Measurements from ENCODE around the gene PCP2. TPM values are rescaled to one million over a fixed set of nuclear protein-coding genes. Genes with fewer than 3 reads are reported as not detected.

Gene PCP2
- total and polyA plus RNA-seq, 2 experiments from 2014 or later = not detected

DNA sequence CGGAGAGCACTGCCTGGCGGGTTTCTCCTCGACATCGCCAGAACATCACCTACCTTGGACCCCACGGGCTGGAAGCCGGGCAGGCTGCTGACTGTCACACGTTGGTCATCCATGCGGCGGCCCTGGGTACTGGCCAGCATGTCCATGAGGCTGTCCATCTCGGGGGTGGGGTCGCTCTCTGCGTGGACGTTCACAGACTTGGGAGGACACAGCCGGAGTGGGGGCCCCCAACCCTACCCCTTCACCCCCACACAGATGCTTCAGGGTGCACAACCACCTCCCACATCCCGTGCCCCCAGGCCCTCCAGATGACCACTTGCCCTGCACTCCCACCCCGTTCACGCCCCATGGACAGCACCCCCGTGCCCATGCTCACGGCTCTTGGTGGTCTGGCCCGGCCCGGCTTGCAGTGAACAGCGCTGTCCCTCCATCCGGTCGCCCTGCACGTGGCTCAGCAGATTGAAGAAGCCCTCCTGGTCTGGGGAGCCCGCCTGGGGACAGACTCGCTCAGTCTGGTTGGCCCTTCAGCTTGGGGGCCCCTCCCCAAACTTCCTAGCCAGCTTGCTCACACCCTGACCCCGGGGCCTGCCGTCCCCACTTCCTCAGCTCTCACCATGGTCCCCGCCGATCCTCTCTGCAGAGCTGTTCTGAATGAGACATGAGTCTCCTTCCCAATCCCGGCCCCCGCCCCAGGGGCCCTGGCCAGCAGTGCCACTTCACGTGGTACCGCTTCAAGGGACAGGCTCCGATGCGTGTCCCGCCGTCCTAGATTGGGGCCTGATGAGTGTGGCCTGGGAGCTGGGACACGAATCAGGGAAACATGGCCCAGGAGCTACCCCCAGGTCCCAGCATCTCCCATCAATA lies 947 bp downstream of the PCP2 start:
- Histone ChIP-seq H3K4me1 (ENCODE audit: insufficient read depth) (peaks cover 14% of the 10 kb centered on the region), H3K36me3 (ENCODE audit: low read depth) (no peaks in the 10 kb centered on the region), H3F3A (ENCODE audit: insufficient read depth) (no peaks in the 10 kb centered on the region), H3K9me2 (ENCODE audit: insufficient read depth) (no peaks in the 10 kb centered on the region), H3K4me3 (no peak overlapping the region), H3K9ac (no peak overlapping the region), H4K20me1 (ENCODE audit: insufficient read depth) (no peaks in the 10 kb centered on the region), H3K27me3 (replicated peaks; ENCODE audit: insufficient read depth) (0 out of 2 replicates have a peak, but pooled peaks cover 3% of the 10 kb centered on the region), H3K4me2 (ENCODE audit: unreplicated experiment) (no peak overlapping the region), H3K27ac (no peak overlapping the region), H3K79me2 (ENCODE audit: insufficient read depth) (peaks cover 42% of the 10 kb centered on the region), H3K9me3 (ENCODE audit: low read depth) (no peaks in the 10 kb centered on the region), H2AFZ (no peak overlapping the region)
- no peak for DNase-seq
- WGBS, 2 experiments (ENCODE audit: low coverage in 1 of 2, low lambda C conversion rate in 2 of 2, missing lambda C conversion rate in 2 of 2) = 87 to 90% methylated on average over 28 to 40 of the region's 40 CpGs
- TF ChIP-seq EZH2 (IDR thresholded peaks at IDR 0.05; ENCODE audit: insufficient read depth, poor library complexity, severe bottlenecking) (no peak), EZH2phosphoT487 (IDR thresholded peaks at IDR 0.05; ENCODE audit: insufficient read depth, low read depth) (no peak)
- in situ Hi-C loops (cut with MboI) = no loop called here

DNA sequence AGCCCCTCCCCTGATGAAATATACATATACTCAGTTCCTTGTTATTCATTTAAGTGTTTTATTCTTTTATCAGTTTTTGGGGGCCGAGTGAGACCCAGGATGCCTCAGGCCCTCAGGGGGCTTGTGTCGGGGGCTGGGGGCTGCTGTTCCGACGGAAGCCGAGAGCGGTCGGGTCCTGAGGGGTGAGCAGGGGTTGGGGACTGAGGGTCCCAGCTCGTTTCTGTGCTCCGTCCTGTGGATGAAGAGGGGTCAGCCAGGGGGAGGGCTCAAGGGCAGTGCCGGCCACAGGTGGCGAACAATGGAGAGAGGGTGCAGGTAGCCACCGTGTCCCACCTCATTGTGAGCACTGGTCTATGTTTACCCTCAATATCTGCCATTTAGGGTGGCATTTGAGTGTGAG lies 1.9 kb downstream of the PCP2 start:
- in situ Hi-C loops (cut with MboI) = no loop called here
- Histone ChIP-seq H3K27ac (no peak overlapping the region), H2AFZ (no peak overlapping the region), H3K79me2 (ENCODE audit: insufficient read depth) (peaks cover 52% of the 10 kb centered on the region), H3K36me3 (ENCODE audit: low read depth) (no peaks in the 10 kb centered on the region), H3F3A (ENCODE audit: insufficient read depth) (no peaks in the 10 kb centered on the region), H3K9ac (no peak overlapping the region), H3K9me2 (ENCODE audit: insufficient read depth) (no peaks in the 10 kb centered on the region), H3K4me2 (ENCODE audit: unreplicated experiment) (no peak overlapping the region), H3K9me3 (ENCODE audit: low read depth) (no peaks in the 10 kb centered on the region), H4K20me1 (ENCODE audit: insufficient read depth) (no peaks in the 10 kb centered on the region), H3K4me3 (no peak overlapping the region), H3K27me3 (replicated peaks; ENCODE audit: insufficient read depth) (no peaks in the 10 kb centered on the region), H3K4me1 (ENCODE audit: insufficient read depth) (peaks cover 14% of the 10 kb centered on the region)
- 87 to 90% methylated on average over 8 to 12 of the region's 12 CpGs for WGBS, 2 experiments (ENCODE audit: low coverage in 1 of 2, low lambda C conversion rate in 2 of 2, missing lambda C conversion rate in 2 of 2)
- TF ChIP-seq EZH2phosphoT487 (IDR thresholded peaks at IDR 0.05; ENCODE audit: insufficient read depth, low read depth) = no peak
- TF ChIP-seq EZH2 (IDR thresholded peaks at IDR 0.05; ENCODE audit: insufficient read depth, poor library complexity, severe bottlenecking) = no peak
- no peak for DNase-seq

DNA sequence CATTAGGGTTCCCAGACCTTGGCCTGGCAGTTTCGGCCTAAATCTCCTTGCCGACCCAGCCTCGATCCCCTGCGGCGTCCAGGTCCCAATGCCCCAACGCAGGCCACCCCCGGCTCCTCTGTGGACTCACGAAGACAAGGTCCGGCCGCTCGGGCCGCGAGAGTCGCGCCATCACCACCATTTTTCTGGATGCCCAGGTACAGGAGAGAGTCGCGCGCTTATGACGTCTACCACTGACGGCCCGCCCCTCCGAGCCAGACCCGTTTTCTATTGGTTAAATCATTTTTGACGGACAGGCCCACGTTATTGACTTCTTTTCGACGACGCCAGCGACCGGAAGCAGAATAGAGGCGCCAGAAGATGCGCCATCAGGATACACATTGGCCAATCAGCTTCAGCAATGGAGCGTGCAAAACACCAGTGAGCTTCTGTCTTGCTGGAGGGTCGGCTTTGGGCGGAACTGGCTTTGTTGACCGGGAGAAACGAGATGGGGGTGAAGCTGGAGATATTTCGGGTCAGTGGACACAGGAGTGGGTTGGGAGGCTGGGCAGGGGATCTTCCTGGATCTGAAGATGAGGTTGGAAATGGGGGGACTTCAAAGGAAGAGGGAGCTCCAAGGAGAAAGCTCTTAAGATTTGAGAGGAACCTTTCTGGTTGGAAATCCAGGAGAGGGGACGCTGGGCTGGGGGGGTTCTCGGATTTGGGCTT lies 4.0 kb downstream of the PCP2 start, which contains the start of the genes PET100 and XAB2:
Gene PET100 (plus strand): TSS at position 447 of the 708 bp plus-strand sequence. CDS start 41 bp downstream, at position 488.
Gene XAB2 (minus strand): TSS at position 199 of the 708 bp plus-strand sequence. CDS start 18 bp downstream, at position 181.
- Histone ChIP-seq H3K9me3 (ENCODE audit: low read depth) (no peaks in the 10 kb centered on the region), H3K9ac (peak within 1 kb of the TSS; percentile 100), H4K20me1 (ENCODE audit: insufficient read depth) (no peaks in the 10 kb centered on the region), H3K27me3 (replicated peaks; ENCODE audit: insufficient read depth) (no peaks in the 10 kb centered on the region), H3K4me1 (ENCODE audit: insufficient read depth) (peaks cover 14% of the 10 kb centered on the region), H3K27ac (peak within 1 kb of the TSS; percentile 74), H2AFZ (peak within 1 kb of the TSS; percentile 80), H3K4me3 (peak within 1 kb of the TSS; percentile 96), H3F3A (ENCODE audit: insufficient read depth) (no peaks in the 10 kb centered on the region), H3K9me2 (ENCODE audit: insufficient read depth) (no peaks in the 10 kb centered on the region), H3K36me3 (ENCODE audit: low read depth) (no peaks in the 10 kb centered on the region), H3K79me2 (ENCODE audit: insufficient read depth) (peaks cover 70% of the 10 kb centered on the region), H3K4me2 (ENCODE audit: unreplicated experiment) (peak within 1 kb of the TSS; percentile 97)
- in situ Hi-C loops (cut with MboI) = no loop called here
- TF ChIP-seq EZH2phosphoT487 (IDR thresholded peaks at IDR 0.05; ENCODE audit: insufficient read depth, low read depth) (no peak), EZH2 (IDR thresholded peaks at IDR 0.05; ENCODE audit: insufficient read depth, poor library complexity, severe bottlenecking) (no peak)
- DNase-seq = peak; percentile 99
- WGBS, 2 experiments (ENCODE audit: low coverage in 1 of 2, low lambda C conversion rate in 2 of 2, missing lambda C conversion rate in 2 of 2) = 0 to 1% methylated on average over 38 to 40 of the region's 40 CpGs

DNA sequence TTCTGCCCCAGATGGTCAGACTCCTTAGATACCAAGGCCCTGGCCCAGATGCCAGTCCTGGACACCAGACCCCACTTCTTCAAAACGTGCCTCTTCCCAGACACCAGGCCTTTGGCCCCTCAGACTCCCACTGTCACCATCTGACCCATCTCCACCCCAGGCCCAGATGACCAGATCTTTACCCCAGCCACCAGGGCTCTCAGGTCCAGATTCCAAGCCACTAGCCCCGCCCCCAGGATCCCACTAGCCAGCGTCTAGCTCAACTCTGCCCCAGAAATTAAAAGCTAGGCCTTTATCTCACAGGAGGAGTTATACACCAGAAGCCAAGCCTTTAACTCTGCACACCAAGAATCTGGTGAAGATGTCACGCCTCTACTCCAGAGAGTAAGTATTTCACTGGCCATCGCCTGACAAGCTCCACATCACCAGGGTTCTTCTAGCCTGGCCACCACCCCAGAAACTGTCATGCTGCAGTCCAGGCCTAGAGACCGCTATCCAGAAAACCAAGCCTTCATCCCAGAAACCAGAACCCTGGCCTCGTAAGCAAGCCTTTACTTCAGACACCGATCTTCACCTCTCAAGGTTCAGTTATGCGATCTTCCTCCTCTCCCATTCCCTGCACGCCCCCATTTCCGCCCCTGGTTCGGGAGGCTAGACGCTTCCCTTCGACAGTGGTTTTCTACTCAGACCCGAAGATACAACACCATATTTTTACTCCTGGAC lies 4.8 kb downstream of the PCP2 start:
- TF ChIP-seq EZH2phosphoT487 (IDR thresholded peaks at IDR 0.05; ENCODE audit: insufficient read depth, low read depth) = no peak
- WGBS, 2 experiments (ENCODE audit: low coverage in 1 of 2, low lambda C conversion rate in 2 of 2, missing lambda C conversion rate in 2 of 2) = 7% methylated on average over 15 of the region's 15 CpGs
- no peaks in the 10 kb centered on the region for H3F3A ChIP-seq (ENCODE audit: insufficient read depth)
- peaks cover 14% of the 10 kb centered on the region for H3K4me1 ChIP-seq (ENCODE audit: insufficient read depth)
- in situ Hi-C loops (cut with MboI) = no loop called here
- H2AFZ ChIP-seq = peak overlapping the region; percentile 80
- H3K4me3 ChIP-seq = peak overlapping the region; percentile 96
- peak overlapping the region; percentile 56 for H3K27ac ChIP-seq
- H3K79me2 ChIP-seq (ENCODE audit: insufficient read depth) = peaks cover 70% of the 10 kb centered on the region
- peak overlapping the region; percentile 89 for H3K4me2 ChIP-seq (ENCODE audit: unreplicated experiment)
- H3K9me3 ChIP-seq (ENCODE audit: low read depth) = no peaks in the 10 kb centered on the region
- no peaks in the 10 kb centered on the region for H4K20me1 ChIP-seq (ENCODE audit: insufficient read depth)
- no peaks in the 10 kb centered on the region for H3K9me2 ChIP-seq (ENCODE audit: insufficient read depth)
- no peaks in the 10 kb centered on the region for H3K27me3 ChIP-seq (replicated peaks; ENCODE audit: insufficient read depth)
- H3K36me3 ChIP-seq (ENCODE audit: low read depth) = no peaks in the 10 kb centered on the region
- peak overlapping the region; percentile 100 for H3K9ac ChIP-seq
- peak; percentile 48 for DNase-seq

All from GM23248 (cell line).